K562 (cell line): Measurements from ENCODE around the gene ALDH9A1. TPM values are rescaled to one million over a fixed set of nuclear protein-coding genes. Genes with fewer than 3 reads are reported as not detected.

Experiments
- CBX8 ChIP-seq: fragments of 200-600 bp; sonication (generic); IDR thresholded peaks from 2 replicates; pipeline ENCODE4 v1.6.1; 2012; ENCODE audit warnings: borderline replicate concordance, mixed run types, low read depth, mild to moderate bottlenecking, moderate library complexity, mixed read lengths, low read length, control low read depth, inconsistent platforms; ENCODE audit not compliant: poor library complexity, severe bottlenecking; ENCODE audit errors: extremely low read depth
- EHMT2 ChIP-seq: fragments of 450-650 bp; IDR thresholded peaks from 2 replicates; pipeline ENCODE4 v1.6.1; 2018; ENCODE audit warnings: antibody characterized with exemption
- MLX ChIP-seq, 2 experiments: fragments of 450-650 bp in 1 of 2; sonication (generic) in 1 of 2; formaldehyde crosslinking; conservative IDR thresholded peaks; 2 replicates each; pipeline versions ENCODE4 v1.4.0 to v1.8.1; 2020 to 2022; ENCODE audit warnings: mild to moderate bottlenecking in 1 of 2, missing genetic modification reagents in 1 of 2
- NR2F6 ChIP-seq: fragments of 450-650 bp; formaldehyde crosslinking; IDR thresholded peaks from 2 replicates; pipeline ENCODE4 v1.4.0; 2020; ENCODE audit warnings: mild to moderate bottlenecking
- NR3C1 ChIP-seq: sonication (generic); formaldehyde crosslinking; IDR thresholded peaks from 2 replicates; pipeline ENCODE4 v1.8.1; 2022; ENCODE audit warnings: missing genetic modification reagents
- RBM15 ChIP-seq: fragments of 200-400 bp; formaldehyde crosslinking; IDR thresholded peaks from 2 replicates; pipeline ENCODE4 v1.6.1; 2018; ENCODE audit warnings: mild to moderate bottlenecking, low read length, moderate library complexity; ENCODE audit not compliant: insufficient read depth
- SUPT5H ChIP-seq: fragments of 450-650 bp; IDR thresholded peaks from 2 replicates; pipeline ENCODE4 v1.6.1; 2016
- TEAD2 ChIP-seq: fragments of 450-650 bp; IDR thresholded peaks from 2 replicates; pipeline ENCODE4 v1.6.1; 2016; ENCODE audit warnings: missing genetic modification characterization, control low read depth, missing compliant biosample characterization
- ZBTB1 ChIP-seq: sonication (generic); formaldehyde crosslinking; IDR thresholded peaks from 2 replicates; pipeline ENCODE4 v1.8.1; 2023; ENCODE audit warnings: missing genetic modification reagents, low read depth, mild to moderate bottlenecking, borderline replicate concordance
- ZBTB2 ChIP-seq: fragments of 450-650 bp; IDR thresholded peaks from 2 replicates; pipeline ENCODE4 v1.6.1; 2016; ENCODE audit warnings: antibody characterized with exemption
- ZBTB33 ChIP-seq: sonication (generic); formaldehyde crosslinking; IDR thresholded peaks from 2 replicates; pipeline ENCODE4 v1.8.1; 2023; ENCODE audit warnings: mild to moderate bottlenecking, missing genetic modification reagents
- ZNF143 ChIP-seq: sonication (generic); formaldehyde crosslinking; IDR thresholded peaks from 2 replicates; pipeline ENCODE4 v1.9.0; 2022; ENCODE audit warnings: mild to moderate bottlenecking, missing genetic modification reagents
- ZNF23 ChIP-seq: fragments of 250-450 bp; sonication (Bioruptor Pico); IDR thresholded peaks from 2 replicates; pipeline ENCODE4 v1.4.0; 2020; ENCODE audit warnings: mild to moderate bottlenecking
- ZNF280B ChIP-seq: fragments of 250-450 bp; sonication (Bioruptor Pico); IDR thresholded peaks from 2 replicates; pipeline ENCODE4 v1.5.1; 2021; ENCODE audit warnings: mild to moderate bottlenecking
- ZNF695 ChIP-seq: fragments of 450-650 bp; formaldehyde crosslinking; IDR thresholded peaks from 2 replicates; pipeline ENCODE4 v1.4.0; 2020; ENCODE audit warnings: mild to moderate bottlenecking, moderate library complexity
- polyA plus RNA-seq, 8 experiments: library from polyadenylated mRNA; depleted of rRNA in 4 of 8; stranded (reverse) in 5 of 8; unstranded in 3 of 8; fragments of >200 nt; fragmentation: Nextera tagmentation in 2 of 8; fragmentation: Illumina TruSeq in 1 of 8; extraction: Ambion mirVana in 2 of 8; extraction: Trizol in 1 of 8; gene quantifications; 2 replicates each; pipeline versions ENCODE4 v1.2.1 to v1.2.3, GENCODE V29; 2011 to 2014; ENCODE audit warnings: inconsistent platforms in 1 of 8, missing spikeins in 1 of 8
- total RNA-seq, 7 experiments: library from RNA; depleted of rRNA in 6 of 7; stranded (reverse); fragments of >200 nt in 6 of 7; fragmentation: Illumina TruSeq in 2 of 7; extraction: Trizol in 2 of 7; gene quantifications; 2 replicates each; pipeline versions ENCODE4 v1.2.1 to v1.2.3, GENCODE V29; 2011 to 2021; ENCODE audit warnings: low replicate concordance in 1 of 7
- TF ChIP-seq, protein P1 (sequence below): fragments of 250-450 bp; sonication (Bioruptor Pico); IDR thresholded peaks from 2 replicates; pipeline ENCODE4 v1.4.0; 2020; ENCODE audit warnings: mild to moderate bottlenecking, moderate library complexity
- TF ChIP-seq, protein P2 (sequence below): sonication (generic); formaldehyde crosslinking; IDR thresholded peaks from 2 replicates; pipeline ENCODE4 v1.9.0; 2022; ENCODE audit warnings: mild to moderate bottlenecking, missing genetic modification reagents

The ALDH9A1 gene
- total and polyA plus RNA-seq, 9 of the 15 experiments (the other 6 are each of a cell fraction or from before 2014, with no cell fraction given), result 26.5 to 54.3 (median 39.2) TPM

GRCh38 chr1:165631342-165632151 lies 66.8 kb downstream of the ALDH9A1 start (continued):
- TF ChIP-seq MLX (CRISPR knock-in tag; conservative IDR thresholded peaks at IDR 0.05) (no peak), CBX8 (no peak), SUPT5H (no peak), ZNF280B (CRISPR knock-in tag) (no peak), ZBTB1 (peak; percentile 51; the same call in 1 of the 2 replicates), ZBTB33 (CRISPR knock-in tag) (no peak), ZNF143 (no peak), TEAD2 (tag) (no peak), NR2F6 (CRISPR knock-in tag) (no peak), NR3C1 (CRISPR knock-in tag) (no peak), ZNF23 (no peak), ZNF695 (no peak), ZBTB2 (peak; percentile 64), RBM15 (no peak), EHMT2 (no peak)
- TF ChIP-seq, protein P1, sequence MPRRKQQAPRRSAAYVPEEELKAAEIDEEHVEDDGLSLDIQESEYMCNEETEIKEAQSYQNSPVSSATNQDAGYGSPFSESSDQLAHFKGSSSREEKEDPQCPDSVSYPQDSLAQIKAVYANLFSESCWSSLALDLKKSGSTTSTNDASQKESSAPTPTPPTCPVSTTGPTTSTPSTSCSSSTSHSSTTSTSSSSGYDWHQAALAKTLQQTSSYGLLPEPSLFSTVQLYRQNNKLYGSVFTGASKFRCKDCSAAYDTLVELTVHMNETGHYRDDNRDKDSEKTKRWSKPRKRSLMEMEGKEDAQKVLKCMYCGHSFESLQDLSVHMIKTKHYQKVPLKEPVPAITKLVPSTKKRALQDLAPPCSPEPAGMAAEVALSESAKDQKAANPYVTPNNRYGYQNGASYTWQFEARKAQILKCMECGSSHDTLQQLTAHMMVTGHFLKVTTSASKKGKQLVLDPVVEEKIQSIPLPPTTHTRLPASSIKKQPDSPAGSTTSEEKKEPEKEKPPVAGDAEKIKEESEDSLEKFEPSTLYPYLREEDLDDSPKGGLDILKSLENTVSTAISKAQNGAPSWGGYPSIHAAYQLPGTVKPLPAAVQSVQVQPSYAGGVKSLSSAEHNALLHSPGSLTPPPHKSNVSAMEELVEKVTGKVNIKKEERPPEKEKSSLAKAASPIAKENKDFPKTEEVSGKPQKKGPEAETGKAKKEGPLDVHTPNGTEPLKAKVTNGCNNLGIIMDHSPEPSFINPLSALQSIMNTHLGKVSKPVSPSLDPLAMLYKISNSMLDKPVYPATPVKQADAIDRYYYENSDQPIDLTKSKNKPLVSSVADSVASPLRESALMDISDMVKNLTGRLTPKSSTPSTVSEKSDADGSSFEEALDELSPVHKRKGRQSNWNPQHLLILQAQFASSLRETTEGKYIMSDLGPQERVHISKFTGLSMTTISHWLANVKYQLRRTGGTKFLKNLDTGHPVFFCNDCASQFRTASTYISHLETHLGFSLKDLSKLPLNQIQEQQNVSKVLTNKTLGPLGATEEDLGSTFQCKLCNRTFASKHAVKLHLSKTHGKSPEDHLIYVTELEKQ, result no peak
- TF ChIP-seq, protein P2, sequence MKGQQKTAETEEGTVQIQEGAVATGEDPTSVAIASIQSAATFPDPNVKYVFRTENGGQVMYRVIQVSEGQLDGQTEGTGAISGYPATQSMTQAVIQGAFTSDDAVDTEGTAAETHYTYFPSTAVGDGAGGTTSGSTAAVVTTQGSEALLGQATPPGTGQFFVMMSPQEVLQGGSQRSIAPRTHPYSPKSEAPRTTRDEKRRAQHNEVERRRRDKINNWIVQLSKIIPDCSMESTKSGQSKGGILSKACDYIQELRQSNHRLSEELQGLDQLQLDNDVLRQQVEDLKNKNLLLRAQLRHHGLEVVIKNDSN (CRISPR knock-in tag), result no peak
